GM04504 (cell line): ENCODE measurements around the gene NEDD1.

Experiments used
- DNase-seq: peaks from one replicate; pipeline ENCODE4 v3.0.0-alpha.2; 2012; ENCODE audit warnings: low read depth

NEDD1 gene

DNA sequence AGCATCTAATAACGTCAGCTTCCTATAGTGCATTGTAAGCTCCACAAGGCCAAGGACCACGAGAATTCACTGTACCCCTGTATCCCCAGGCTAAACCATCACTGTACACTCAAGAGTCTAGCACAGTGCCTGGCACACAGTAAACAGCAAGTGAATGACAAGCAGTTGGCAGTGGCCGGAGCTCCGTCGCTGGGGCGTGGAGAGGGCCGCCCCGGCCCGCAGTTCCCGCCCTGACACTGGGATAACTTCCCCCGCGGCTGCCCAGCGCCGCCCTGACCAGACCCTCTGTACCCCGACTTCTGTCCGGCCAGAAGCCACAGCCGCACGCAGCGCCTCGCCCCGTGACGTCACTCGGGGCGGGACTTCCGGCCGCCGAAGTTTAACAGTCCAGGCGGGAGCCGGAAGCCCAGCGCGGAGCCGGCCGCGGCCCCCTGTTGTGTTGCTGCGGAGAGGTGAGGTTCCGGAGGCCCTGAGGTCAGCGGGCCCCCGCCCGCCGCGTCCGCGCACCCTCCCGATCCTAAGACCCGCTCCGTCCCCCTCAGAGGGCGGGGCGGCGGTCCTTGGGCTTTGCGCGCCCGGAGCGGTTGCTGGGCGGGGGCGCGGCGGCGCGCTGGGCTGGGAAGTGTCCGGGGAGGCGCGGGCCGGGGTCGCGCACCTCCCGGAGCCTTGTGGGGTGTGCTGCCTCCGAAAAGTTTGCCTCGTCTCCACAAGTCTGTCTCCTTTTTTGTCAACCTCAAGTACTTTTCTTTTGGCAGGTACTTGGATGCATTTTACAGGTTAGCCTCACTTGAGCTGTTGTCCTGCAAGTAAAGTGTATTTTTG is at the start of gene NEDD1:
Gene NEDD1 (plus strand): TSS at position 409 of the 822 bp plus-strand sequence. CDS start 2,503 bp downstream, outside the sequence.
- DNase-seq, result peak; percentile 47

DNA sequence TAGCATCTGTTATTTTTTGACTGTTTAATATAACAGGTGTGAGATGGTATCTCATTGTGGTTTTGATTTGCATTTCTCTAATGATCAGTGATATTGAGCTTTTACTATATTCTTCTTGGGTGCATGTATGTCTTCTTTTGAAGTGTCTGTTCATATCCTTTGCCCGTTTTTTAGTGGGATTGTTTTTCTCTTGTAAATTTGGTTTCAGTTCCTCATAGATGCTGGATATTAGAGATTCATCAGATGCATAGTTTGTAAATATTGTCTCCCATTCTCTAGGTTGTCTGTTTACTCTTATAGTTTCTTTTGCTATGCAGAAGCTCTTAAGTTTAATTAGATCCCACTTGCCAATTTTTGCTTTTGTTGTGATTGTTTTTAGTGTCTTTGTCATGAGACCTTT is 48.9 kb upstream of the NEDD1 start:
- no peak for DNase-seq

GRCh38 chr12:96861656-96862055 is 45.4 kb upstream of the NEDD1 start:
- DNase-seq, result peak; percentile 66

DNA sequence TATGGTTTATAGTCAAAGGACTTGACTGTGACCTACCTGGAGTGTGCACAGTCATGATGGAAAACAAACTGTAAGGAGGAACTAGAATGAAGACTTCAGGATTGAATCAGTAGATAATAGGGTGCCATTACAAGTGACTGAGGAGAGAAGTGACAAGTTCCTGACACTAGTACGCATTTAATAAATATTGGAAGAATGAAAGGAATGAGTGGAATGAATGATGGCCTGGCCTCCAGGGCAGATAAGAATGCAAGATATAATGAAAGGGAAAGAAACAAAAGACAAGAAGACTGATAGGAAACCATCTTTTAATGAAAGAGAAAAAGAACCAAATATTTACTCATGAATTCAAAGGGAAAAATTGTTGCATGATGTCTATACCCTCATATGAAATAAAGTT is 44.7 kb upstream of the NEDD1 start:
- DNase-seq, result no peak

- DNase-seq, result no peak
Measured at GRCh38 chr12:96864335-96864734, 42.7 kb upstream of the NEDD1 start.

DNA sequence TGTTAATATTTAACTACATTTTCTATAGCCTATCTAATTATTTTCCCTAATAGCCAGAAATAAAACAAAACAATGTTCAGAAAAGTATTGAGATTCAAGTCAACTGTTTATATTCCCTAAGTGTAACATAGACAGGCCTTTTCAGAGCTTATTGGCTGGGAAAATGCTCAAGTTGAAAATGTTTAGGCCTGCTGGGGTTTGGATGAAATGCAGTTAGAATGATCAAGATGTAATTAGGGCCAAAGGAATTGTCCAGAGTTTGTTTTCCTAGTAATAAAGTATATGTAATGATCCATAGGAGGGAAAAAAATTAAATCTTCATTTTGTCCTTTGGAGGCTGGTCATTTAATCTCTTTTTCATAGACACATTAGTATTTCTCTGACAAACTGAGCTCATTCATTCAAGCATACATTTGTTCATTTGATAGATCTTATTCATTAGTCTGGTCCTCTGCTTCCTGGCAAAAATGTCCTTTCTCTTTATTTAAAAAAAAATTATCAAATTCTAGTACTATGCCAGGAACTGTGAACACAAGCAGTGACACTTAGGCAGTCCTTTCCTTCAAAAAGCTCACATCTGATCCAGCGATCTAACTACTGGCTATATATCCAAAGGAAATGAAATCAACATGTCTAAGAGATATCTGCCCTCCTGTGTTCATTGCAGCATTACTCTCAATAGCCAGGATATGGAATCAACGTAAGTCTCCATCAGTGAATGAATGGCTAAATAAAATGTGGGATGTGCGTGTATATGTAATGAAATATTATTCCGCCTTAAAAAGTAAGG is 40.1 kb upstream of the NEDD1 start:
- DNase-seq, result no peak

DNA sequence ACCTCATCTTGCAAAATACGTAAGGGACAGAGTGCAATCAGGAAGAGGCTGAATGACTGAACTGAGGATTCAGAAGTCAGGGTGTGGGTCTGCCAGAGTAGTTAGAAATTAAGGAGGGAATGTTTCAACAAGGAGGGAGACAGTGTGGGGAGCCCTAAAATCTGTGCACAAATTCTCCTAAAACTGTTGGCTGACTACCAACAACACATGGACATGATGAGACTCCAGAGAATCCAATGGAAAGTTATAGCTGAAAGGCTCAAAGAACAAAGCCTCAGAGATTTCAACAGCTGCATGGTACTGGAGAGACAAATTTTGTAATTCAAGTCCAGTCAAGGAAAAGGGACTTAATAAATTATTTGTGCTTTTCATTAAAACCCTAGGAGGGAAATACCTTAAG is 36.1 kb upstream of the NEDD1 start:
- DNase-seq, result no peak

GRCh38 chr12:96872961-96873360 is 34.1 kb upstream of the NEDD1 start:
- peak; percentile 57 for DNase-seq

DNA sequence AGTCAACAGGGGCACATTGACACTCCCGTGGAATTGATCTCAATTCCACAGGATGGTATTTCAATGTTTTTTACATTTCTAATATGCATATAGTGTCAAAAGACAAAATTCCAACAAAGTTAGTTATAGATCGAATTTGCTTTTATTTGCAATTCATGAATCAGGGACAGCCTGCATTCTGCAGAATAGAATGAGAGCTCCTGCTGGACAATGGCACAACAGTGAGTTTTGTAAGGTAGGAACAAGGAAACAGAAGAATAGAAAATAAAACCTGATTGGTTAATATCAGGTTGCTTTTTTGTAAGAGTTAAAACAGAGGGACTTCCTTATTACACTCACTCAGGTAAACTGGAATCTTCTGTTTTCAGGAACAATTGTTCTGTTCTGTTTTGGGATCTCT is 32.8 kb upstream of the NEDD1 start:
- DNase-seq, result no peak

DNA sequence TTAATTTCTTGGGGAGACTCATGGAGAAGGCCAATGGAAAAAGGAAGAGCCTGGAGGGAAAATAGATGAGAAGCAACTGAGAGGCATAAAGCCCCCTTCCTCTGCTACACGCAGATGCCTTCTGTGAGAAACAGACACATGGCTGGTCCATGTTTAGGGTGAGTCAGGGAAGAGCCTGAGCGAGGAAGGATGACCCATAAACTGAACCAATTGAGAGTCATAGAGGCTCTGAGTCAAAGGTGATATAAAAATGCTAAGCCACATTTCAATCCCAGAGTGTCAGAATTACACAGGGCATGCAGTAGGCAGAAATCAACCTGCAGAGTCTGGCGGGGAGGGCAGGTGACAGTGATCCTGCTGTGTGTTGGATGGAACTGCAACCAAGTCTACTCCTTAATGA is 30.1 kb upstream of the NEDD1 start:
- DNase-seq, result no peak

DNA sequence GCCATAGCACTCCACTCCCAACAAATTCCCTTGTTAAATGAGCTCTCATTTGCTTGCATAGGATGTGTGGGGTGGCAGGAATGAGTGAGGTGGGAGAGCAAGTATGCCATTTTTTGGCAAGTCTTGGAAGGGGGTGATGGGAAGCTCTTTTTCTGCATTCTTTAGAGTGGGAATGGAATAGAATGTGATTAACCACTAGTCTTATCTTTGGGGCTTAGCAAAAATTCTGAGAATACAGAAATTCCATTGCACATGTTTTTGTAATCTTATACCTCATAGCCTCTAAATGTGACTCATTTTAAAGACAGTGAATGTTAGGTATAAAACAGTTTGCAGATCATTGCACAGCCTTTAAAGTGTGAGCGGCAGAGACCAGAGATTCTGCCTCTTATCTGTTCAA is 28.4 kb upstream of the NEDD1 start:
- no peak for DNase-seq

GRCh38 chr12:96879301-96879700 is 27.8 kb upstream of the NEDD1 start:
- no peak for DNase-seq

GRCh38 chr12:96880220-96880619 is 26.8 kb upstream of the NEDD1 start:
- no peak for DNase-seq

GRCh38 chr12:96881608-96882007 is 25.4 kb upstream of the NEDD1 start:
- DNase-seq, result no peak

DNA sequence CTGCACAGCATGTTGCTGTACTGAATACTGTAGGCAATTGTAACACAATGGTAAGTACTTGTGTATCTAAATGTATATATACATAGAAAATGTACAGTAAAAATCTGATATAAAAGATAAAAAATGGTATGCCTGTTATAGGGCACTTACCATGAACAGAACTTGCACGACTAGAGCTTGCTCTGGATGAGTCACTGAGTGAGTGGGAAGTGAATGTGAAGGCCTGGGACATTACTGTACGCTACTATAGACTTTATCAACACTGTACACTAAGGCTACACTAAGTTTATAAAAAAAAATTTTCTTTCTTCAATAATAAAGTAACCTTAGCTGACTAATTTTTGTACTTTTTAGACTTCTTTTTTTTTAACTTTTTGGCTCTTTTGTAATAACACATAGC is 24.2 kb upstream of the NEDD1 start:
- DNase-seq, result peak; percentile 28

GRCh38 chr12:96883571-96883970 is 23.5 kb upstream of the NEDD1 start:
- DNase-seq, result no peak

- DNase-seq, result no peak
Measured at GRCh38 chr12:96886998-96887677, 19.9 kb upstream of the NEDD1 start.

- DNase-seq, result peak; percentile 31
Measured at GRCh38 chr12:96889273-96889933, 17.7 kb upstream of the NEDD1 start.

DNA sequence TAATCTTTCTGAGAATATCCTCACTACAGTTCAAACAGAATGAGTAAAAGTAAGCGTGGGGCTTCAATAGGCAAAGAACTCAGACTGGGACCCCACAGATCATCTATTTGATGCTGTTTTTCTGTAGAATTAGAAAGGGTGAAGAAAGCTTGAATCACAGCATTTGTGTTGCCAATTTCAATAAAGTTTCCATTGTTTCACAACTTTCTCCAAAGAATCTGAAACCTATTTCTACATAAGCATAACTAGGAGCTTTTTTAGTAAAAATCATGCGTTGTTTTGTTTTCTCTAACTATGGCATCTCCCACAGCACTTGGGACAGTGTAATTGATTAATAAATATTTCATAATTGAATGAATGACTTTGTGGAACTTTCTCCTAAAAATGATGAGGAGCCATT is 16.7 kb upstream of the NEDD1 start:
- no peak for DNase-seq

- DNase-seq, result peak; percentile 53
Measured at GRCh38 chr12:96892104-96892503, 15.0 kb upstream of the NEDD1 start.

DNA sequence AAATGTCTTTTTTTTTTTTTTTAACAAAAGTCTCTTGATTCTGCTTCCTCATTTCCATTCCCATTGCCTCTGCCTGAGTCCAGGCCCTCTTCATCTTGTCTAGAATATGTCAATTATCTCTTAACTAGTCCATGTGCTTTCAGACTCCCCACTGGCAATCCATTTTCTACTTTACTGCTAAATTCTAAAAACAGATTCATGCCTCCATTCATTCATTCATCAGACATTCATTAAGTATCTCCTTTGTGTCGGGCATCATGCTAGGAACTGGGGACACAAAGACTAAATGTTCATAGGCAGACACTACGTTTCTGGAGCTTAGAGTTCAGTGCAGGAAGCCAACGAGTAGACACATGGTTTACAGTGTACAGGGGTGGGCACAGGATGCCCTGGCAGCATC is 9.6 kb upstream of the NEDD1 start:
- no peak for DNase-seq

DNA sequence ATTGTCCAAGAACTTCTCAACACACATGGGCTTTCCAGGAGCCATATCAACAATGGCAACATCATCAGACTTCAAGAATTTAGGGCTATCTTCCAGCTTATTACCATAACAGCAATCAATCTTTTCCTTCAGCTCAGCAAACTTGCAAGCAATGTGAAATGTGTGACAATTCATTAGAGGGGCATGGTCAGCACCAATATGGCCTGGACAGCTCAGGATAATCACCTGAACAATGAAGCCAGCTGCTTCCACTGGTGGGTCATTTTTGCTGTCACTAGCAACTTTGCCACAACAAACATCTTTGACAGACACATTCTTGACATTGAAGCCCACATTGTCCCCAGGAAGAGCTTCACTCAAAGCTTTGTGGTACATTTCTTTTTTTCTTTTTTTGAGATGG is 5.9 kb upstream of the NEDD1 start:
- no peak for DNase-seq
